Right cardiac atrium (tissue), 5 donors: ENCODE data around the gene CMTM4. TPM values are rescaled to one million over a fixed set of nuclear protein-coding genes. Genes with fewer than 3 reads are reported as not detected.
"Not testable (repeated sequence)": the region's sequence is repeated elsewhere in the genome, so short reads cannot be mapped to it uniquely, and the experiment has no call there.

ENCODE experiments used
- ATAC-seq, 2 donors: fragments of 200-7000 bp; cut with Tn5 transposase; one replicate each; pipeline versions ENCODE4 v1.8.0 to v1.9.1; 2020; ENCODE audit warnings: moderate library complexity in 2 of 2, mild to moderate bottlenecking in 1 of 2
- DNase-seq, 3 donors: peaks; one replicate each; pipeline ENCODE4 v3.0.0-alpha.2; 2020
- H3K27ac ChIP-seq: one replicate; pipeline ENCODE4 v1.5.1; 2013; ENCODE audit warnings: mild to moderate bottlenecking, low read length, control low read depth, moderate library complexity
- H3K27me3 ChIP-seq: one replicate; pipeline ENCODE4 v1.6.1; 2013; ENCODE audit not compliant: control insufficient read depth, insufficient read depth
- H3K4me1 ChIP-seq: one replicate; pipeline ENCODE4 v1.6.1; 2013; ENCODE audit warnings: low read length; ENCODE audit not compliant: control insufficient read depth, insufficient read depth
- H3K4me3 ChIP-seq: one replicate; pipeline ENCODE4 v1.5.1; 2013; ENCODE audit warnings: low read length, control low read depth
- H3K9me3 ChIP-seq: one replicate; pipeline ENCODE4 v1.6.1; 2013; ENCODE audit warnings: low read length; ENCODE audit not compliant: control insufficient read depth
- WGBS: extraction: QIAGEN DNeasy Blood & Tissue Kit; methylation state at CpG from one replicate; pipeline ENCODE4 v1.1.7; 2013; 5-methylcytosine and 5-hydroxymethylcytosine counted together
- intact Hi-C, 4 donors: fragments of 100-400 bp; cut with DNase I; formaldehyde crosslinking; loops; one replicate each; pipeline versions ENCODE4 v1.11.0 to v1.14.0; 2022 to 2023
- polyA plus RNA-seq: library from polyadenylated mRNA; stranded (reverse); fragments of 200-250 nt; gene quantifications from one replicate; pipeline ENCODE4 v1.2.3, GENCODE V29; 2013
- total RNA-seq, 4 donors: library from RNA; stranded (reverse); fragmentation: NEBNext Ultra II Directional; extraction: Animal tissue kit (Norgen Biotek cat#: 25700); gene quantifications; one replicate each; pipeline ENCODE4 v1.2.1, GENCODE V29; 2021
- donor health status: healthy with polysubstance abuse.
- donor health status: DM: no; HTN: yes; CAD: no.
- donor health status: DM: no; HTN: no; CAD: no.
- donor health status: DM: no; HTN: yes; CAD: no; lungs with severe emphysema.
- donor health status: DM: yes; HTN: yes; CAD: no.

CMTM4 gene
- total and polyA plus RNA-seq, 5 donors, result 7.9 to 15.9 (median 13.5) TPM

- DNase-seq, result no peak
- WGBS, result 88% methylated on average over 6 of the region's 6 CpGs
These were observed 57.3 kb downstream of the CMTM4 start for GRCh38 chr16:66639091-66639885.

GRCh38 chr16:66637806-66638205 is 58.7 kb downstream of the CMTM4 start:
- intact Hi-C loops, result no loop called here

More at GRCh38 chr16:66639091-66639885, 57.3 kb downstream of the CMTM4 start:
- H3K4me1 ChIP-seq, result no peaks in the 10 kb centered on the region
- H3K27me3 ChIP-seq, result no peaks in the 10 kb centered on the region
- no peak for ATAC-seq
- no peaks in the 10 kb centered on the region for H3K9me3 ChIP-seq
- no peak overlapping the region for H3K27ac ChIP-seq
- no peak overlapping the region for H3K4me3 ChIP-seq
- intact Hi-C loops, result no loop called here

GRCh38 chr16:66636199-66636598 is 60.3 kb downstream of the CMTM4 start:
- Histone ChIP-seq H3K27me3 (no peaks in the 10 kb centered on the region), H3K27ac (no peak overlapping the region), H3K4me1 (no peaks in the 10 kb centered on the region), H3K9me3 (no peaks in the 10 kb centered on the region), H3K4me3 (no peak overlapping the region)
- 68% methylated on average over 5 of the region's 5 CpGs for WGBS
- ATAC-seq (no peak), DNase-seq (no peak)
- intact Hi-C loops, result no loop called here

More at GRCh38 chr16:66637806-66638205, 58.7 kb downstream of the CMTM4 start:
- 87% methylated on average over 3 of the region's 3 CpGs for WGBS
- Histone ChIP-seq H3K27me3 (no peaks in the 10 kb centered on the region), H3K27ac (no peak overlapping the region), H3K4me3 (no peak overlapping the region), H3K9me3 (no peaks in the 10 kb centered on the region), H3K4me1 (no peaks in the 10 kb centered on the region)
- no peak for ATAC-seq
- DNase-seq, result no peak

- no peak overlapping the region for H3K27ac ChIP-seq
- no peaks in the 10 kb centered on the region for H3K9me3 ChIP-seq
- H3K27me3 ChIP-seq, result no peaks in the 10 kb centered on the region
- DNase-seq (no peak), ATAC-seq (no peak)
- intact Hi-C loops, result no loop called here
- H3K4me1 ChIP-seq, result no peaks in the 10 kb centered on the region
- no peak overlapping the region for H3K4me3 ChIP-seq
- 89% methylated on average over 6 of the region's 6 CpGs for WGBS
These were observed 61.1 kb downstream of the CMTM4 start for GRCh38 chr16:66635406-66635805.

- Histone ChIP-seq H3K27ac (no peak overlapping the region), H3K27me3 (no peaks in the 10 kb centered on the region), H3K4me1 (no peaks in the 10 kb centered on the region), H3K9me3 (no peaks in the 10 kb centered on the region), H3K4me3 (no peak overlapping the region)
- 93% methylated on average over 4 of the region's 4 CpGs for WGBS
- intact Hi-C loops, result no loop called here
- no peak for DNase-seq
- no peak for ATAC-seq
These were observed 61.9 kb downstream of the CMTM4 start for GRCh38 chr16:66634527-66635196.

- H3K4me3 ChIP-seq, H3K9me3 ChIP-seq, H3K27ac ChIP-seq, ATAC-seq, H3K27me3 ChIP-seq, H3K4me1 ChIP-seq, DNase-seq, intact Hi-C loops: not testable (repeated sequence)
- 94% methylated on average over 3 of the region's 4 CpGs for WGBS
These were observed 65.0 kb downstream of the CMTM4 start for GRCh38 chr16:66631558-66631957.

- H3K27ac ChIP-seq, result not testable (repeated sequence)
These were observed 65.8 kb downstream of the CMTM4 start for GRCh38 chr16:66630561-66631260.

GRCh38 chr16:66629856-66630255 is 66.7 kb downstream of the CMTM4 start:
- Histone ChIP-seq H3K4me3 (no peak overlapping the region), H3K27me3 (no peaks in the 10 kb centered on the region), H3K9me3 (no peaks in the 10 kb centered on the region), H3K4me1 (no peaks in the 10 kb centered on the region), H3K27ac (no peak overlapping the region)
- no peak for DNase-seq
- intact Hi-C loops, result no loop called here
- no peak for ATAC-seq
- WGBS, result 92% methylated on average over 5 of the region's 5 CpGs

More at GRCh38 chr16:66630561-66631260, 65.8 kb downstream of the CMTM4 start:
- H3K27me3 ChIP-seq, H3K4me1 ChIP-seq, H3K9me3 ChIP-seq, intact Hi-C loops, ATAC-seq, DNase-seq, H3K4me3 ChIP-seq: not testable (repeated sequence)
- WGBS, result 96% methylated on average over 32 of the region's 49 CpGs

- 87% methylated on average over 17 of the region's 17 CpGs for WGBS
- H3K9me3 ChIP-seq, H3K27ac ChIP-seq, DNase-seq, H3K27me3 ChIP-seq, ATAC-seq, H3K4me3 ChIP-seq, intact Hi-C loops, H3K4me1 ChIP-seq: not testable (repeated sequence)
These were observed 68.7 kb downstream of the CMTM4 start for GRCh38 chr16:66627611-66628378.

- Histone ChIP-seq H3K27me3 (no peaks in the 10 kb centered on the region), H3K4me1 (peaks cover under 1% of the 10 kb centered on the region), H3K9me3 (no peaks in the 10 kb centered on the region), H3K4me3 (no peak overlapping the region), H3K27ac (no peak overlapping the region)
- DNase-seq (no peak), ATAC-seq (no peak)
- WGBS, result 85% methylated on average over 3 of the region's 3 CpGs
- intact Hi-C loops, result no loop called here
These were observed 72.8 kb downstream of the CMTM4 start for GRCh38 chr16:66623755-66624154.
